A549 (cell line): ENCODE data around the gene KRT8.

ENCODE experiments used
- CBX2 ChIP-seq: fragments of 200-600 bp; sonication (generic); IDR thresholded peaks from 2 replicates; pipeline ENCODE4 v1.6.1; 2016; ENCODE audit warnings: low read depth, mild to moderate bottlenecking, borderline replicate concordance
- CEBPB ChIP-seq, 2 experiments: fragments of >200 bp in 1 of 2; sonication (Bioruptor Twin) in 1 of 2; formaldehyde crosslinking in 1 of 2; IDR thresholded peaks; 2 replicates each; pipeline ENCODE4 v1.6.1; 2012 to 2016
- CHD2 ChIP-seq: fragments of 150-350 bp; IDR thresholded peaks from 2 replicates; pipeline ENCODE4 v1.6.1; 2014; ENCODE audit warnings: low read length; ENCODE audit not compliant: partially characterized antibody
- CTCF ChIP-seq: fragments of >200 bp; sonication (Bioruptor Twin); formaldehyde crosslinking; IDR thresholded peaks from 3 replicates; pipeline ENCODE4 v1.5.1; 2016
- EHMT2 ChIP-seq: fragments of 200-600 bp; sonication (generic); IDR thresholded peaks from 2 replicates; pipeline ENCODE4 v1.6.1; 2016; ENCODE audit warnings: antibody characterized with exemption, low read depth, mild to moderate bottlenecking, moderate library complexity
- EP300 ChIP-seq, 2 experiments: fragments of >200 bp; sonication (Bioruptor Twin); formaldehyde crosslinking; IDR thresholded peaks; 2 replicates in 1 of 2; 3 replicates in 1 of 2; pipeline ENCODE4 v1.6.1; 2016 to 2017
- ESRRA ChIP-seq: fragments of 150-350 bp; IDR thresholded peaks from 2 replicates; pipeline ENCODE4 v1.6.1; 2014; ENCODE audit warnings: mild to moderate bottlenecking, low read length, borderline replicate concordance
- FOSL2 ChIP-seq, 2 experiments: fragments of 450-650 bp in 1 of 2; fragments of >200 bp in 1 of 2; sonication (Bioruptor Twin) in 1 of 2; formaldehyde crosslinking; IDR thresholded peaks; 2 replicates each; pipeline versions ENCODE4 v1.5.0 to v1.6.1; 2016 to 2020; ENCODE audit warnings: mild to moderate bottlenecking in 1 of 2, moderate library complexity in 1 of 2
- HMGXB4 ChIP-seq: fragments of 250-450 bp; sonication (Bioruptor Pico); IDR thresholded peaks from 2 replicates; pipeline ENCODE4 v1.5.0; 2021; ENCODE audit warnings: mild to moderate bottlenecking, moderate library complexity, borderline replicate concordance
- JUNB ChIP-seq: fragments of >200 bp; sonication (Bioruptor Twin); formaldehyde crosslinking; IDR thresholded peaks from 2 replicates; pipeline ENCODE4 v1.6.1; 2016
- MAX ChIP-seq: IDR thresholded peaks from 2 replicates; pipeline ENCODE4 v1.6.1; 2012
- MYC ChIP-seq: IDR thresholded peaks from 2 replicates; pipeline ENCODE4 v1.6.1; 2012; ENCODE audit warnings: mild to moderate bottlenecking, inconsistent platforms, low read length, improper control_type of control experiment, borderline replicate concordance
- POLR2A ChIP-seq: IDR thresholded peaks from 2 replicates; pipeline ENCODE4 v1.6.1; 2012; ENCODE audit warnings: mild to moderate bottlenecking, low read length
- USF2 ChIP-seq: fragments of 450-650 bp; IDR thresholded peaks from 2 replicates; pipeline ENCODE4 v1.6.1; 2014; ENCODE audit warnings: antibody characterized with exemption

- no peak for TF ChIP-seq CHD2
- TF ChIP-seq EP300 (IDR thresholded peaks at IDR 0.05) = no peak
- no peak for TF ChIP-seq CTCF
- TF ChIP-seq POLR2A = no peak
- no peak for TF ChIP-seq FOSL2 (IDR thresholded peaks at IDR 0.05)
- no peak for TF ChIP-seq FOSL2 (CRISPR knock-in tag; IDR thresholded peaks at IDR 0.05)
- TF ChIP-seq CBX2 = no peak
- TF ChIP-seq MAX = no peak
- no peak for TF ChIP-seq HMGXB4
- TF ChIP-seq JUNB = no peak
- no peak for TF ChIP-seq MYC
- no peak for TF ChIP-seq ESRRA
- TF ChIP-seq EHMT2 = no peak
- TF ChIP-seq USF2 = no peak
- TF ChIP-seq CEBPB (IDR thresholded peaks at IDR 0.05) = no peak
These were observed 42.1 kb upstream of the KRT8 start for GRCh38 chr12:52946797-52947547.
